Right lobe of liver (tissue), 6 donors: Measurements from ENCODE around the gene NOS1AP. TPM values are rescaled to one million over a fixed set of nuclear protein-coding genes. Genes with fewer than 3 reads are reported as not detected.
"Not testable (repeated sequence)": the region's sequence is repeated elsewhere in the genome, so short reads cannot be mapped to it uniquely, and the experiment has no call there.

Experiments
- ATAC-seq, 4 donors: fragments of 200-7000 bp; cut with Tn5 transposase; one replicate each; pipeline ENCODE4 v1.9.1; 2020; ENCODE audit warnings: mild to moderate bottlenecking in 4 of 4, moderate library complexity in 4 of 4
- DNase-seq, 3 donors: peaks; one replicate each; pipeline ENCODE4 v3.0.0-alpha.2; 2020
- H3K27ac ChIP-seq, 3 donors: fragments of 200-600 bp; one replicate each; pipeline ENCODE4 v1.8.0; 2022
- H3K27me3 ChIP-seq, 2 donors: fragments of 200-600 bp; one replicate each; pipeline ENCODE4 v1.8.0; 2022
- H3K36me3 ChIP-seq, 4 donors: fragments of 200-600 bp; sonication (generic) in 1 of 4; one replicate each; pipeline versions ENCODE4 v1.5.1 to v1.8.0; 2017 to 2022; ENCODE audit warnings: control low read depth in 1 of 4
- H3K4me1 ChIP-seq, 4 donors: fragments of 200-600 bp; sonication (generic) in 1 of 4; one replicate each; pipeline versions ENCODE4 v1.5.1 to v1.8.0; 2017 to 2022; ENCODE audit warnings: control low read depth in 1 of 4
- H3K4me3 ChIP-seq, 3 donors: fragments of 200-600 bp; one replicate each; pipeline ENCODE4 v1.8.0; 2022
- H3K9me3 ChIP-seq, 4 donors: fragments of 200-600 bp; sonication (generic) in 1 of 4; one replicate each; pipeline versions ENCODE4 v1.5.1 to v1.8.0; 2017 to 2022; ENCODE audit warnings: control low read depth in 1 of 4
- POLR2A ChIP-seq: fragments of 450-650 bp; IDR thresholded peaks from one replicate; pipeline ENCODE4 v1.6.1; 2017; ENCODE audit warnings: antibody characterized with exemption, mild to moderate bottlenecking
- WGBS: methylation state at CpG from one replicate; pipeline ENCODE4 v1.1.6; 2018; ENCODE audit warnings: low coverage, low lambda C conversion rate; ENCODE audit not compliant: insufficient coverage; ENCODE audit errors: missing lambda C conversion rate; 5-methylcytosine and 5-hydroxymethylcytosine counted together
- intact Hi-C, 2 donors: fragments of 100-400 bp; cut with DNase I; formaldehyde crosslinking; loops; one replicate each; pipeline versions ENCODE4 v1.11.2 to v1.14.1; 2022
- total RNA-seq, 6 experiments: library from RNA; depleted of rRNA in 2 of 6; stranded (reverse); fragments of >200 nt in 2 of 6; fragmentation: NEBNext Ultra II Directional in 3 of 6; extraction: Animal tissue kit (Norgen Biotek cat#: 25700) in 3 of 6; gene quantifications; one replicate each; pipeline versions ENCODE4 v1.1.0 to v1.2.4, GENCODE V29; 2016 to 2023
- TF ChIP-seq, protein P1 (sequence below), 4 donors: fragments of 200-600 bp in 3 of 4; fragments of 450-650 bp in 1 of 4; IDR thresholded peaks; one replicate each; pipeline versions ENCODE4 v1.5.1 to v1.8.0; 2016 to 2022; ENCODE audit warnings: antibody characterized with exemption in 4 of 4, mild to moderate bottlenecking in 2 of 4
- donor health status: DM: no; HTN: yes; CAD: no.
- donor health status: DM: no; HTN: no; CAD: no.
- donor health status: DM: no; HTN: no; CAD: no.
- donor health status: DM: no; HTN: yes; CAD: no.
- donor health status: DM: no; HTN: yes; CAD: no.

NOS1AP gene
- total RNA-seq, 6 experiments from 2014 or later: 4.7 to 24.8 (median 11.6) TPM

GRCh38 chr1:162171111-162171510 lies 101.6 kb downstream of the NOS1AP start:
- intact Hi-C loops: no loop called here
- 56% methylated on average over 2 of the region's 3 CpGs for WGBS
- no peak for TF ChIP-seq POLR2A
- TF ChIP-seq, protein P1, sequence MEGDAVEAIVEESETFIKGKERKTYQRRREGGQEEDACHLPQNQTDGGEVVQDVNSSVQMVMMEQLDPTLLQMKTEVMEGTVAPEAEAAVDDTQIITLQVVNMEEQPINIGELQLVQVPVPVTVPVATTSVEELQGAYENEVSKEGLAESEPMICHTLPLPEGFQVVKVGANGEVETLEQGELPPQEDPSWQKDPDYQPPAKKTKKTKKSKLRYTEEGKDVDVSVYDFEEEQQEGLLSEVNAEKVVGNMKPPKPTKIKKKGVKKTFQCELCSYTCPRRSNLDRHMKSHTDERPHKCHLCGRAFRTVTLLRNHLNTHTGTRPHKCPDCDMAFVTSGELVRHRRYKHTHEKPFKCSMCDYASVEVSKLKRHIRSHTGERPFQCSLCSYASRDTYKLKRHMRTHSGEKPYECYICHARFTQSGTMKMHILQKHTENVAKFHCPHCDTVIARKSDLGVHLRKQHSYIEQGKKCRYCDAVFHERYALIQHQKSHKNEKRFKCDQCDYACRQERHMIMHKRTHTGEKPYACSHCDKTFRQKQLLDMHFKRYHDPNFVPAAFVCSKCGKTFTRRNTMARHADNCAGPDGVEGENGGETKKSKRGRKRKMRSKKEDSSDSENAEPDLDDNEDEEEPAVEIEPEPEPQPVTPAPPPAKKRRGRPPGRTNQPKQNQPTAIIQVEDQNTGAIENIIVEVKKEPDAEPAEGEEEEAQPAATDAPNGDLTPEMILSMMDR (IDR thresholded peaks at IDR 0.05): no peak

DNA sequence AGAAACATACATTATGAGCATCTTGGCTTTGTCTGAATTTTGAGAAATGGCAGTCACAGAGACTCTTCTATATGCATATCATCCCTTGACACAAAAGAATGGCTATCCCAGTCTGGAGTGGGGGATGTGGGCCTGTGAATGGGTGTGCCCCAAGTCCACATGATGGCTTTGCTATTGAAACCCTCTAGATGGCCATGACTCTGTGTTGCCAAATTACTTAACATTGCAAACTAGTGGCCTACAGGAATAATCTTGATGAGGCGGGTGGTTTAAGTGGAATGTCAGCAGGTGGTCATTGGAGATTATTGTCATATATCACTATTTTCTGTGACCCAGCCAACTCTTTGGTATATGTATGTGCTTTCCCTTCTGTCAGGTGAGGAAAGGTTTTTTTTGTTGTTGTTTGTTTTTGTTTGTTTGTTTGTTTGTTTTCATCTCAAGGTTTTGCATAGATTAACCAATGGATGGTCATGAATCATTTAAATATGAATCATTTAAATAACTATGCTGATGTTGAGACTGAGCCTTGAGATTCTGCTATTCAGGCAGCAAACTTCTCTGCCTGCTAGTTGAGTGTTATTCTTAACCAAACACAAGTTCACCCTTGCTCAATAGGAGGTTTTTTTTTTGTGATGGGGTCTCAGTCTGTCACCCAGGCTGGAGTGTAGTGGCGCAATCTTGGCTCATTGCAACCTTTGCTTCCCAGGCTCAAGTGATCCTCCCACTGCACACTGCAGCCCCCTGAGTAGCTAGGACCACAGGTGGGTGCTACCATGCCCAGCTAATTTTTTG lies 103.0 kb downstream of the NOS1AP start:
- no peak overlapping the region for H3K27ac ChIP-seq
- no peaks in the 10 kb centered on the region for H3K36me3 ChIP-seq
- TF ChIP-seq POLR2A: no peak
- TF ChIP-seq, protein P1 (IDR thresholded peaks at IDR 0.05): no peak
- H3K9me3 ChIP-seq: no peaks in the 10 kb centered on the region
- DNase-seq (no peak), ATAC-seq (peak in 2 of 4 donors; percentile 24 to 25)
- H3K4me3 ChIP-seq: no peak overlapping the region
- WGBS: 69% methylated on average over 2 of the region's 2 CpGs
- peaks cover 0 to 19% (median under 1%) of the 10 kb centered on the region in 4 donors for H3K4me1 ChIP-seq
- no peaks in the 10 kb centered on the region for H3K27me3 ChIP-seq
- intact Hi-C loops: no loop called here

More at GRCh38 chr1:162171111-162171510, 101.6 kb downstream of the NOS1AP start:
- no peaks in the 10 kb centered on the region for H3K9me3 ChIP-seq
- H3K27me3 ChIP-seq: no peaks in the 10 kb centered on the region
- no peak overlapping the region for H3K4me3 ChIP-seq
- no peaks in the 10 kb centered on the region for H3K36me3 ChIP-seq
- ATAC-seq: no peak
- H3K4me1 ChIP-seq: peaks cover 0 to 22% (median 0%) of the 10 kb centered on the region in 4 donors
- H3K27ac ChIP-seq: no peak overlapping the region
- DNase-seq: no peak

DNA sequence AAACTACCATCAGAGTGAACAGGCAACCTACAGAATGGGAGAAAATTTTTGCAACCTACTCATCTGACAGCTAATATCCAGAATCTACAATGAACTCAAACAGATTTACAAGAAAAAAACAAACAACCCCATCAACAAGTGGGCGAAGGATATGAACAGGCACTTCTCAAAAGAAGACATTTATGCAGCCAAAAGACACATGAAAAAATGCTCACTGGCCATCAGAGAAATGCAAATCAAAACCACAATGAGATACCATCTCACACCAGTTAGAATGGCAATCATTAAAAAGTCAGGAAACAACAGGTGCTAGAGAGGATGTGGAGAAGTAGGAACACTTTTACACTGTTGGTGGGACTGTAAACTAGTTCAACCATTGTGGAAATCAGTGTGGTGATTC lies 104.1 kb downstream of the NOS1AP start:
- H3K36me3 ChIP-seq, intact Hi-C loops, DNase-seq, ATAC-seq, H3K27me3 ChIP-seq, H3K9me3 ChIP-seq, H3K4me1 ChIP-seq, H3K27ac ChIP-seq, H3K4me3 ChIP-seq: not testable (repeated sequence)
- no CpG with 5 or more reads among the region's 1 CpG for WGBS

DNA sequence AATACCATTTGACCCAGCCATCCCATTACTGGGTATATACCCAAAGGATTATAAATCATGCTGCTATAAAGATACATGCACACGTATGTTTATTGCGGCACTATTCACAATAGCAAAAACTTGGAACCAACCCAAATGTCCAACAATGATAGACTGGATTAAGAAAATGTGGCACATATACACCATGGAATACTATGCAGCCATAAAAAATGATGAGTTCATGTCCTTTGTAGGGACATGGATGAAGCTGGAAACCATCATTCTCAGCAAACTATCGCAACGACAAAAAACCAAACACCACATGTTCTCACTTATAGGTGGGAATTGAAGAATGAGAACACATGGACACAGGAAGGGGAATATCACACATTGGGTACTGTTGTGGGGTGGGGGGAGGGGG lies 104.5 kb downstream of the NOS1AP start:
- H3K4me1 ChIP-seq, intact Hi-C loops, ATAC-seq, DNase-seq, H3K27ac ChIP-seq, H3K36me3 ChIP-seq, H3K27me3 ChIP-seq, H3K4me3 ChIP-seq, H3K9me3 ChIP-seq: not testable (repeated sequence)
- 80% methylated on average over 1 of the region's 4 CpGs for WGBS

GRCh38 chr1:162175379-162176081 lies 106.0 kb downstream of the NOS1AP start:
- Histone ChIP-seq H3K4me3 (no peak overlapping the region), H3K27me3 (no peaks in the 10 kb centered on the region), H3K36me3 (no peaks in the 10 kb centered on the region), H3K9me3 (no peaks in the 10 kb centered on the region), H3K27ac (no peak overlapping the region), H3K4me1 (peaks cover 0 to 5% (median 2%) of the 10 kb centered on the region in 4 donors)
- DNase-seq (no peak), ATAC-seq (peak; percentile 14 to 52 (median 28))
- WGBS: 67% methylated on average over 9 of the region's 9 CpGs
- intact Hi-C loops: no loop called here
- TF ChIP-seq, protein P1 (IDR thresholded peaks at IDR 0.05): no peak
- TF ChIP-seq POLR2A: no peak
